NCI-H1417 treated with DMSO at 0.1 percent for 48 hours (cell line): ENCODE data around the gene UCKL1.
"Not testable (repeated sequence)": the region's sequence is repeated elsewhere in the genome, so short reads cannot be mapped to it uniquely, and the experiment has no call there.

Experiments
- DNase-seq: peaks from one replicate; lab custom pipeline; 2025; lab: John Stamatoyannopoulos, UW

Gene UCKL1

DNA sequence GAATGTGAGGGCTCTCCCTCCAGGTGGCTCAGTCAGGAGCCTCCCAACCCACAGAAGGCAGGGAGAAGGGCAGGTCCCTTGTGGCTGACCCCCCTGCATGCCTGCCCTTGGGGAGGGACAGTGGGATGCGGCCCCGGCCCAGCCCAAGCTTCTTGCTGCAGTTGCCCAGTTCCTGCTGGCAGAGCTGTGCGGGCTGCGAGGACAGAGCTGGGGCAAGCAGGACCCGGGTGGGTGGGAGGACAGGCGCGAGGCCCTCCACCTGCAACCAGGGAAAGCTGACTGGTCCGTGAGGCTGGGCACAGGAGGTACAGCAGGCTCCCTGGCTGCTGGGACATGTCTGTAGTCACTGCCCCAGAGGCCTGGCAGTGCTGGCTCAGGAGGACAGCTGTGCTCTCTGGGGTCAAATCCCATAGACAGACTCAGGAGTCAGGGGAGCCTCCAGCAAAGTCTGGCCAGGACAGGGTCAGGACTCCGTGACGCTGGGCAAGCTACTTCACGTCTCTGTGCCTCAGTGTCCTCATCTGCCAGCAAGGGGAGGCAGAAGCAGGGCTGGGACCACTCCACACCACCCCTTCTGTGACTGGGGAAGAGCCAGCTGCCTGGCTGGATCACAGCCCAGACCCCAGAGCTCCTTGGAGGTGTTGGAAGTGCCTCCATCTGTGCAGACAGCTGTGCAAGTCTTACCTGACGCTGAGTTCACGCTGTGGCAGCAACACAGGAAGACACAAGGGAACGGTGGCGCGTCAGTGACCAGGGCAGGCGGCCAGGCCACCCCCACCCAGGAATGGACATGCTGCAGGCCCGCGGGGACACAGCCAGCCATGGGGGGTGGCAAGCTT, 13.0 kb downstream of the UCKL1 start:
- no peak for DNase-seq

GRCh38 chr20:63942250-63942951, 13.8 kb downstream of the UCKL1 start:
- no peak for DNase-seq

GRCh38 chr20:63941282-63942081, 14.7 kb downstream of the UCKL1 start:
- no peak for DNase-seq

DNA sequence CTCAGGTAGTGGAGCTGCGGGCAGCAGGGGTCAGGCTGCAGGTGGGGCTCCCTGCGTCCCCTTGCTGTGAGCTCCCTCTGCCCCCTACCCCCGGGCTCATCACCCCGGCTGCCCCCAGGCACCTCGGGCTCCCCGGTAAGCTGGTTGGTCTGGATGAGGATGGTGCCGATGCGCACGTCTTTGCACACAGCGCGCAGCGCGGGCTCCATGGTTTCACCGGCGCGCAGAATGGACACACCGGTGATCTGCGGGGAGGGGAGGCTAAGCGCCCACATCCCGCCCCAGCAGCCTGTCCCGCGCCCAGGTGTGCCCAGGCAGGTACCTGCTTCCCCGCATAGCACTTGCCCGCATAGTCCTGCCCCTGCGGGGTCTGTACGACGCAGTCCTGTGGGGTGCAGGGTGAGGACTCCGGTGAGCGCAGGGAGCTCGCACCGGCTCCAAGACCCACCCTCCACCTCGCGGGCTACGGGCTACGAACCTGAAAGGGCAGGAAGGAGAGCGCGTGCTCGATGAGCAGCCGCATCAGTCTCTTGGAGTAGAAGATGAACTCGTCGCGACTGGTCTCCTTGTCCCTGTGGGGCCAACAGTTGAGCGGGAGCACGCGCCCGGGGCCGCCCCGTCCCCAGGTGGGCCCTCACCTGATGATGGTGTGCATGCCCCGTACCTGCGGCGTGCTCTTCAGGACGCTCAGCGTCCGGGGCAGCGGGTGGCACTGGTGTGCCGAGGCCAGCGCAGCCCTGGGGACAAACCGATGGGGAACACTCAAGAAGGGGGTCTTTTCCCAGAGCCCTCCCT, 15.5 kb downstream of the UCKL1 start:
- DNase-seq = no peak

DNA sequence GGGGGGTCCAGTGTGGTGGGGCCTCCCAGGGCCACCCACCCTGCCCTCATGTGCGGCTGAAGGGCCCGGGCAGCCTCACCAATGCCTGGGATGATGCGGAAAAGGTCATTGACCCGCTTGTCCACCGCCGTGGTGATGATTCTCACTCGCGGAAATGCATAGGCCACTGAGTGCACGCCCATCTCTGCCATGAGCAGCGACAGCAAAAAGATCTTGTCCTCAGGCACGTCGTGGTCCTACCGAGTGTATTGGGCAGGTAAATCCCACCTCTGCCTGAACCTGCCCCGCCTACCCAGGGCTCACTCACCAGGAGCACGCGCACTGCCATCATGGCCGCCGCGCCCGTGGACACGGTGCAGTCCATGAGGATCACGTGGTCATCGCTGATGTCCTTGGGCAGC, 16.1 kb downstream of the UCKL1 start:
- DNase-seq = no peak

DNA sequence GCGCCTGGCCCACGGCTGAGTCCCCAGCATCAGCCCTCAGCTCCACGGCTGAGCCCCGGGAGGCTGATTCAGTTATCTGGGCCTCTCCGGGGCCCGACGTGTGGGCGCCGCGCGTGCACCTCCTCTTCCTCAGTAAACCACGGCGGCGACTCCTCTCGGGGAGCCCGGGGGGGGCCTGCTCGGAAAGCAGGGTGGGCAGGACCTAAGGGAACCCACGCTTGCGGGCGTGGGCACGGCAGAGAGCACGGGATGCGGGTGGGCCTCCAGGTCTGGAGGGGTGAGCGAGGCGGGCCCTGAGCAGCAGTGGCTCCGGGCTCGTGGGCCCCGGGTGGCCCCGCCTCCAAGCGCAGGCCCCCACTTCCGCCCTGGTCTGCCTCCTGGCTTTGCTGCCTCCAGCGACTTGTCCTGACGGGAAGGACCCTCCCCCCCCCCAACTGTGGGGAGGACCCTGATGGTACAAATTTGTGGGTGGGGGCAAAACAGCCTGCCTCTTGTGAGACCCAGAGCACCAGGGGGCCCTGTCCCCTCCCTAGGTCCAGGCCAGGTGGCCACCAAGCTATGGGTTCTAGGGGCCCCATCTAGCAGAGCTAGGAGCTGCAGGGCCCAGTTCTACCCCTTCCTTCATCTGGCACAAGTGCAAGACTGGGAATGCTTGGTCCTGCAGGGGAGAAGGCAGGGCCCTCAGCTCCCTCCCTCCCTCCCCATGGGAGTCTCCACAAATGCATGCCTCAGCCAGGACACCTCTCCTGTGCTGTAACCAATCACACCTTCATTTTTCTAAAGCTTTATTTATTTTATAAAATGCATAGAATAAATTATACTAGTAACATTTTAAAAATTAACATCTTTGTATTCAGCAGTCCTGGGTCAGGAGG, 16.9 kb downstream of the UCKL1 start:
- DNase-seq = no peak

- no peak for DNase-seq
These were observed 18.6 kb downstream of the UCKL1 start for GRCh38 chr20:63937596-63937995.

DNA sequence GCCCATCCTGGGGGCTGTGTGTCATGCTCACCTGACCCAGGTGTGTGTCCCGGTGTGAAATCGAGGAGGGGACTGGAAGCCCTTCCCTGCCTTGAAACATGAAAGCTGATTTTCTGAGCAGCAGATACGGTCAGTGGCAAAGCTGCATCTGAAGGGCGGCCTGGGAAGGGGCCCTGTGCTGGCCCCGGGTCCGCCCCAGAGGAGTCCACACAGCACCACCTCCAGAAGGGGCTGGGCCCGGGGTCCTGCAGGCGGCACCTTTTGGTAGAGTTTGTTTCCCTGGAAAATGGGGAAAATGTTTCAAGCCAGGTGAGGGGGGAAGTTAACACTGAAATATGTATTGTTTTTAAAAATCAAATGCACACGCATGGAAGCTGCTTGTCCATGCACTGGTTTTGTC, 20.8 kb downstream of the UCKL1 start:
- DNase-seq = no peak

DNA sequence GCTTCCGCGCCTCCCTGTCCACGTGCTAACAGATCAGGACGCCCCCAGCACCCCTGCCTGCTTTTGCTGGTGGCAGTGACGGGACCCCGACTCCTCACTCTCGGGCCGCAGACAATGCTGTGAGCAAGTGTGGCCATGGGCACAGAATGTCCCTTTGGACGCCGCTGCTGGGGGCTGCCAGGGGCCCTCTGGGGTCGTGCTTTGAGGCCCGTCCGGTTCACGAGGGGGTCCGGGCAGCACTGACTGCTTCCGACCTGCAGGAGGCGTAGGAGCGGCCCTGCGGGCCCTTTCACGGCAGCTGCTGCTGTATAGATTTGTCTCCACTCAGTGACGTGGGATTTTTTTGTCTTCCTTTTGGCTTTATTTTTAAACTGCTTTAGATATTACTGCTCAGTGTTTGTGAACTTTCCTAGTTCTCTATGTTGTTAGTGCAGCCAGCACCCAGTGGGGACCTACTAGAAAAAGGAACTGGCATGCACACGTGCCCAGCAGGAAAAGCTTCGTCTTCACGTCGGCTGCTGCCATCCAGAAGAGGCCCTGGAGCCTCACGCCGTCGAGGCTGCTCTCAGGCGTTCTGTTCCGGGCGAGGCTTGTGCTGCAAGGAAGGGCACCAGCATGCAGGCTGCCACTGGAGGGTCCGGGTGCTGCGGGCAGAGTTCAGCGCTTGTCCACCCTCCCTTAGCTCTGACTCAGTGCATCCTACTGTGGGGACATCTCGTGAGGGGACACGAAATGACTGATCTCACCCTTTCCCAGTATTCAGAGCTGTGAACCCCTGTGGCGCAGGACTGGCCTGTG, 21.7 kb downstream of the UCKL1 start:
- no peak for DNase-seq

- no peak for DNase-seq
These were observed 22.6 kb downstream of the UCKL1 start for GRCh38 chr20:63933646-63934045.

DNA sequence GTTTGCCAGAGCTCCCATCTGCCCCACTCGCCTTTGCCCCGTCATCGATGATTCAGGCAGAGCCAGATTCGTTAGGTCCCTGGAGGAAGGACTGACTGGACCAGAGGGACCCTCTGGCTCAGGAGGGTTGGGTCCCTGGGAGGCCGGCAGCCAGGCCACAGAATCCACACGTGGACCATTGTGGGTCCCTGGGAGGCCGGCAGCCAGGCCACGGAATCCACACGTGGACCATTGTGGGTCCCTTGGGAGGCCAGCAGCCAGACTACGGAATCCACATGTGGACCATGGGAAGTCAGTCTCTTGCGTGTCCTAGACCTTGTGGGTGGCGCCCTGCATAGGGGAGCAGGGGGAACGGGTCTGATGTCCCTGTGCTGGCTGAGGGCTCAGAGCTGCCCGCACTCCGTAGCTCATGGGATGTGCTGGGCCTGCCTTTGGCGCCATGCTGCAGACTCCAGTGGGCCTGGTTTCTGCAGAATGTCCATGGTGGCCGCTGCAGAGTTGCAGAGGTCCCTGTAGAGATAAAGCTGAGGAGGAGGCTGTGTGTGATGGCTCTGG, 23.5 kb downstream of the UCKL1 start:
- DNase-seq = no peak

DNA sequence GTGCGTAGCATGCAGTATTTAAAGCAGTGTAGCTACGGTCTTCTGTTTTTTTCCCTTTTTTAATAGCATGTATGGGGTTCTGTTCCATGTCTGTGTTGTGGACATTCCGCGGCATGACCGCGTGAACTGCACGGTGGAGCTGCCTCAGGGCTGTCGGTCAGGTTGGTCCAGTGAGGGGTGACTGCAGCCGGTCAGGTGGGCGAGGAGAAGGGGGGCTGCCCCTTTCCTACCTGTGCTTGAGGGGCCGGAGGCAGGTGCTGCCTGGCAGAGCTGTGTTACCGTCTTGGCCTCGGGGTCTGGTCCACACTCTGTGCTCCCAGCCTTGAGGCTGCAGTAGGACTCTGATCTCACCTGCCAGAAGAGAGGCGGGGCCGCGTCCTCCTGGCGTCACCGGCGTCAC, 24.5 kb downstream of the UCKL1 start:
- no peak for DNase-seq

DNA sequence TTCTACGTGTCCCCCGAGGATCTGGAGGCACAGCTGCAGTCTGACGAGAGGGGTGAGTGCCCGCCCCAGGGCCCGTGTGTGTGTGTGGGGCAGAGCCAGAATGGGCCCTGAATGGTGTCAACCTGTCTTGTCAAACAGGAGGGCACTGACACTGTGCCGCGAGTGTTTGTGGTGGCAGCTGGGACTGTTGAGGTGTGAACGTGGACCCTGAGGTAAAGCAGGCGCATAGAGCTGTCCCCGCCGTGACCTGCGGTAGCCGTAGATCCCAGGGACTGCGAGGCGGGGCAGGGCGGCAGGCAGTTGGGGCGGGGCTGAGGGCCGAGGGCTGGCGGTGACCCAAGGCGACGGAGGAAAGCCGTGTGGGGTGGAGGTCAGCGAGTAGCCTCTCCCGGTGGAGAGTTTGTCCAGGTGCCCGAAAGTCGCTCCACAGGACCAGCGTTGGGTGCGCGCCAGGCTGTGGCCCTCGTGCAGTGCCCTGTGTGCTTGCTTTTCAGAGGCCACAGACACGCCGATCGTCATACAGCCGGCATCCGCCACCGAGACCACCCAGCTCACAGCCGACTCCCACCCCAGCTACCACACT, 25.2 kb downstream of the UCKL1 start:
- DNase-seq = no peak

DNA sequence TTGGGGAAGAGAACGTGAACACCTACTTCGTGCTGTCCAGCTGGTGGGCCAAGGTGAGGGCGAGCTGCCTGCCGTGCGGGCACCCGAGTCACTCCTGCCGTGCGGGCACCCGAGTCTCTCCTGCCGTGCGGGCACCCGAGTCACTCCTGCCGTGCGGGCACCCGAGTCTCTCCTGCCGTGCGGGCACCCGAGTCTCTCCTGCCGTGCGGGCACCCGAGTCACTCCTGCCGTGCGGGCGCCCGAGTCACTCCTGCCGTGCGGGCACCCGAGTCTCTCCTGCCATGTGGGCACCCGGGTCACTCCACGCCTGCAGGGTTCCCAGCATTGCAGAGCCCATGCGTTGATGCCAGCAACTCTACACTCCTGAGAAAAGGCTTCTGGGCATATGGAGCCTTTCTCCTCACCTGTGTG, 26.7 kb downstream of the UCKL1 start:
- not testable (repeated sequence) for DNase-seq

DNA sequence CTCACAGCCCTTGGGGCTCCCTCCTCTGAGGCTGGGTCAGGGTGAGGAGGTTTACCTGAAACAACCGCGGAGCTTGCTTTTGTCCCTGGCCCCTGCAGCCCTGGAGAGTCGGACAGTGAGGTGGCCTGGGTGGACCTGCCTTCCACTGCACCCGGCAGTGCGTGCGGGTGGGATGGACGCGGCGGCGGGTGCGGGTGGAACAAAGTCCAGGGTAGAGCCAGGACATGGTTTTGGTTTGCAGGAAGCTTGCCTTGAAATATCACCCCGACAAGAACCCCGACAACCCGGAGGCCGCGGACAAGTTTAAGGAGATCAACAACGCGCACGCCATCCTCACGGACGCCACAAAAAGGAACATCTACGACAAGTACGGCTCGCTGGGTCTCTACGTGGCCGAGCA, 27.1 kb downstream of the UCKL1 start:
- no peak for DNase-seq

DNA sequence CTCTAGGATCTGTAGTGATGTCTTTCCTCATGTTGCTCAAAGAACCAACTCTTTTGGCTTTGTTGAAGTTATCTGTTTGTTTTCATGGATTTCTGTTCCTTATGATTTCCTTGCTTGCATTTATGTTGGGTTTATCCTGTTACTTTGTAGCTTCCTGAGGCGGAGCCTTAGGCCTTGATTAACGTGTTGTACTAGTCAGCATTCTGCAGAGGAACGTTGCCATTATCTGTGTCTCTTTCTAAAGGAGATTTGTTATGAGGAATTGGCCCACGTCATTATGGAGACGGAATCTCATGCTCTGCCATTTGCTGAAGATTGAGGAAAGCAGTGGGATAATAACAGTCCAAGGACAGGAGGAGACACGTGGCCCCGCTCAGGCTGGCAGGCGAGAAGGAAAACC, 29.9 kb downstream of the UCKL1 start:
- DNase-seq = no peak

GRCh38 chr20:63924241-63924640, 32.0 kb downstream of the UCKL1 start:
- DNase-seq = no peak

GRCh38 chr20:63923651-63924050, 32.6 kb downstream of the UCKL1 start:
- no peak for DNase-seq

- no peak for DNase-seq
These were observed 36.0 kb downstream of the UCKL1 start for GRCh38 chr20:63920226-63920625.
